Omental fat pad (tissue), 4 donors: Measurements from ENCODE around the gene CNTNAP2. TPM values are rescaled to one million over a fixed set of nuclear protein-coding genes. Genes with fewer than 3 reads are reported as not detected.
"Not testable (repeated sequence)": the region's sequence is repeated elsewhere in the genome, so short reads cannot be mapped to it uniquely, and the experiment has no call there.

Experiments used
- ATAC-seq: fragments of 150-250 bp; one replicate; pipeline ENCODE4 v1.9.1; 2016; ENCODE audit warnings: mild to moderate bottlenecking, moderate library complexity; ENCODE audit not compliant: low FRiP score
- DNase-seq: peaks from one replicate; pipeline ENCODE4 v3.0.0-alpha.2; 2019; ENCODE audit warnings: low spot score
- total RNA-seq, 4 donors: library from RNA; depleted of rRNA; stranded (reverse); fragments of >200 nt; gene quantifications; one replicate each; pipeline ENCODE4 v1.1.0, GENCODE V29; 2016
- TF ChIP-seq, protein P1 (sequence below), 3 donors: fragments of 450-650 bp; IDR thresholded peaks; one replicate each; pipeline ENCODE4 v1.5.1; 2016 to 2017; ENCODE audit warnings: antibody characterized with exemption in 3 of 3, mild to moderate bottlenecking in 3 of 3, moderate library complexity in 2 of 3

The CNTNAP2 gene
- total RNA-seq, 4 donors from 2014 or later: 0.38 to 1.5 (median 1.1) TPM; not detected in 1

DNA sequence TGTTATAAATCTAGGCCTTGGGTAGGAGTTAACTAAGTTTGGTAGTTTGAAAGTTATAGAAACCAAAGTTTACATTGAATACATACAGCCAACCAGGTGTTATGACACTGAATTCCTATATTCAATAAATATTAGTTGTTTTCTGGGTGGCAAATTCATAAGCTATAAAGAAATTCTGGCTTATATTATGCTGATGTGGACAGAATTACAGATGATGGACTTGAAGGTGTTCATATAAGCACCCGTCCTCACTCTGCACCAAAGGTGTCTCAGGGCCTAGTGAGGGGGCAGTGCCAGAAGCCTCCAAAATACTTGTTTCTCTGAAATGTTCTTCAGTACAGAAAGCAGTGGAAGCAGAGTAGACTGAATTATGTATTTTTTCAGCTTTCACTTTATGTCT lies 973.0 kb downstream of the CNTNAP2 start:
- DNase-seq (no peak), ATAC-seq (no peak)

DNA sequence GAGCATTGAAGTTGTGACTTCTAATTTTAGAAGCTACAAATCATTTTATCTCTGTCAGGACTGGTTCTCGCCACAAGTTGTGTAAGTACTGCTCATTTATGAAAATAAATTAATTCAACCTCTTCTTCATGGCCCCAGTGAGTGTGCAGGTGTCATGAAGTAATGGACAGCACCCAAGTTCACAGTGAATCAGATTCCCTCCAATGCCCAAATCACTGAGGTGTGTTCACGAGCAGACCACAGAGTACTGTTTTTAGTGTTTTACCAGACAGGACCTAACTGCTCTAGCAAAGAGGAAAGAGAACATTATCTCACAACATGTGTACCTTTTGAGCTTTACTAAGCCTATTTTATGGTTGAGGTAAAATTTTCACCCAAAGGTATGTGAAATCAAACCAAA lies 980.0 kb downstream of the CNTNAP2 start:
- TF ChIP-seq, protein P1, sequence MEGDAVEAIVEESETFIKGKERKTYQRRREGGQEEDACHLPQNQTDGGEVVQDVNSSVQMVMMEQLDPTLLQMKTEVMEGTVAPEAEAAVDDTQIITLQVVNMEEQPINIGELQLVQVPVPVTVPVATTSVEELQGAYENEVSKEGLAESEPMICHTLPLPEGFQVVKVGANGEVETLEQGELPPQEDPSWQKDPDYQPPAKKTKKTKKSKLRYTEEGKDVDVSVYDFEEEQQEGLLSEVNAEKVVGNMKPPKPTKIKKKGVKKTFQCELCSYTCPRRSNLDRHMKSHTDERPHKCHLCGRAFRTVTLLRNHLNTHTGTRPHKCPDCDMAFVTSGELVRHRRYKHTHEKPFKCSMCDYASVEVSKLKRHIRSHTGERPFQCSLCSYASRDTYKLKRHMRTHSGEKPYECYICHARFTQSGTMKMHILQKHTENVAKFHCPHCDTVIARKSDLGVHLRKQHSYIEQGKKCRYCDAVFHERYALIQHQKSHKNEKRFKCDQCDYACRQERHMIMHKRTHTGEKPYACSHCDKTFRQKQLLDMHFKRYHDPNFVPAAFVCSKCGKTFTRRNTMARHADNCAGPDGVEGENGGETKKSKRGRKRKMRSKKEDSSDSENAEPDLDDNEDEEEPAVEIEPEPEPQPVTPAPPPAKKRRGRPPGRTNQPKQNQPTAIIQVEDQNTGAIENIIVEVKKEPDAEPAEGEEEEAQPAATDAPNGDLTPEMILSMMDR (IDR thresholded peaks at IDR 0.05): no peak
- no peak for ATAC-seq
- DNase-seq: no peak

More for the DNA sequence above, 973.0 kb downstream of the CNTNAP2 start:
- TF ChIP-seq, protein P1 (IDR thresholded peaks at IDR 0.05): no peak

DNA sequence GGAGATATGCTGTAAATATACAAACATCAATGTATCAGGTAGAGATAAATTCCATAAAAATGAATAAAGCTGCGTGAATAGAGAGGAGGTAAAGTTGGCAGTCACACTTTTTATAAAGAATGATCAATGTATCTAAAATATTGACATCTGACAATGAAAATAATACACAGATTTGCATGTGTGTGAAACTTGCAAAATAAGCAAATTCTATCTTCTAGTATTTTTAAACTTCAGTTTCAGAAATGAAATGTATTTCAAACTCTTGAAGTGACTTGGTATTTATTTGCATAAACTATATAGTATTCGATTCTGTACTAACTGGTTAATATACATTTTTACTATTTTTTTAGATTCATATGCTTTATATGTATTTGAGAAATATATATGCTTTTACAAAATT lies 986.6 kb downstream of the CNTNAP2 start:
- TF ChIP-seq, protein P1 (IDR thresholded peaks at IDR 0.05): no peak
- no peak for DNase-seq

DNA sequence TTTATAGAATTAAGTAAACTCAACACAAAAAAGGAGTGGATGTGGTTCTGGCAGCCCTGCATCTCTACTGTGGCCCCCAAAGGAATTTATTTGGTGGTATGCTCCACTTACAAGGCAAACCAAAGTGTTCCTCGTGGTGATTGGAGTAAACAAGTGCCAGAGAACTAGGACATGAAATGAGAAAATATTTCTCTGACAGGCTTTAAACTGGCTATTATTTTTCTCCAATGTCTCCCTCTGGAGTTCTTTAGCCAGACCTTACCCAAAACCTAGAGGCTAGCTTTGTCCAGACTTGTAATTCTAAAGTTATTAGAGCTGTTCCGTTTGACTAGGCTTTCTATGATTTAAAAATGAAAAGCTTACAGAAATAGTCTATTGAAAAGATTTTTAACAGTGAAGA lies 990.1 kb downstream of the CNTNAP2 start:
- TF ChIP-seq, protein P1 (IDR thresholded peaks at IDR 0.05): no peak
- ATAC-seq (no peak), DNase-seq (no peak)

More for the DNA sequence above, 986.6 kb downstream of the CNTNAP2 start:
- no peak for ATAC-seq

DNA sequence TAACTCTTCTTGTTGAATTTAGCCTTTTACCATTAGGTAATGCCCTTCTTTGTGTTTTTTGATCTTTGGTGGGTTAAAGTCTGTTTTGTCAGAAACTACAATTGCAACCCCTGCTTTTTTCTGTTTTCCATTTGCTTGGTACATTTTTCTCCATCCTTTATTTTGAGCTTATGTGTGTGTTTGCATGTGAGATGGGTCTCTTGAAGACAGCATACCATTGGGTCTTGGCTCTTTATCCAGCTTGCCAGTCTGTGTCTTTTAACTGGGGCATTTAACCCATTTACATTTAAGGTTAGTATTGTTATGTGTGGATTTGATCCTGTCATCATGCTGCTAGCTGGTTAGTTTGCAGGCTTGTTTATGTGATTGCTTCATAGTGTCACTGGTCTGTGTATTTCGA lies 997.9 kb downstream of the CNTNAP2 start:
- ATAC-seq, DNase-seq: not testable (repeated sequence)

DNA sequence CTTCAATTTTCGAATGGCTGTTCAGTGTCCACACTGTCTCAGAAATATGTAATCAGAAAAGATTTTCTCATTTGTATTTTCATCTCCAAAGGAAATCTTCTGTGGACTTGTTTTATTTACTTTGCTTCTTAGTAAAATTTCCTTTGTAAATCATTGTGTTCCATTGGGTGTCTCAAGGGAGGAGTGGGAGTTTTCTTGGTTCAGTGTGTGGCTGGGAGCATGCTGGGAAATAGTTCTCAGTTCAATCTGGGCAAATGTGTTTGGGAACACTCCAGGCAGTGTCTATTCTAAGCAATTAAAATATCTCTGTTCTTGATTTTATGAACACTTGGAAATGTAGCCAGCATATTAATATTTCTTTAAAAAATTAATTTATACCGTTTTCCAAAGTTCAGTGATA lies 1019.8 kb downstream of the CNTNAP2 start:
- no peak for DNase-seq
- no peak for ATAC-seq
- TF ChIP-seq, protein P1 (IDR thresholded peaks at IDR 0.05): no peak

DNA sequence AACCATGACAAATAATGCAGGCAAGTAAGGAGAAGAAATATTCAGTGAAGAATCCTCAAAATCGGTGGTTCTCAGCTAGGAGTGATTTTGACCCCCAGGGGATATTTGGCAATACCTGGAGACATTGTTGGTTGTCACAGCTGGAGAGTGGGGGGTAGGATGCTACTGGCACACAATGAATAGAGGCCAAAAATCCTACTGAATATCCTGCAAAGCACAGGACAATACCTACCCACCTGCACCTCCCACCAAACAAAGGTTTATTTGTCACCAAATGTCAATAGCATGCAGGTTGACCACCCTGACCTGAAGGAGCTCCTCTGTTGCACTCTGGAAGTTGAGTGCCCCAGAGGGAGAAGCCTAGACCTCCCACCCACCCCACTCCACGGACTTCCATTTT lies 1028.6 kb downstream of the CNTNAP2 start:
- no peak for DNase-seq
- TF ChIP-seq, protein P1 (IDR thresholded peaks at IDR 0.05): no peak
- no peak for ATAC-seq

DNA sequence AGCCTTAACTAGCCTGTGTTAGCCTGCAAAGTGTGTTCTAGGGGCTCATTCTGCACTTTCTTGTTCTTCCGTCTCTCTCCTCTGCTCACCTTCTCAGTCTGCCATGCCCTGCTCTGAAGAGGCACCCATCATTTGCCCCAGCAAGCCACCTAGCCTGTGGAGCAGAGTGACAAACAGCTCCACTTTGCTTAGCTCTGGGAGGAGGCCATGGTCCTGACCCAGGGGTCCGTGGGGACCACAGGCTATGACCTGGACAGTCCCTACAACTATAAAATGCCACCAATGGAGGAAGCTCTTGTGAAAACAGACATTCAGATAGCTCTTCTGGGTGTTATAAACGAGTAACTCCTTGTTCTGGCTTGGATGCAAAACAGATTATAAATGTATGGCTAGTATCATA lies 1029.6 kb downstream of the CNTNAP2 start:
- DNase-seq: no peak
- no peak for ATAC-seq
- TF ChIP-seq, protein P1 (IDR thresholded peaks at IDR 0.05): no peak
